GM18907 (cell line): ENCODE measurements around the gene LRRD1.
"Not testable (repeated sequence)": the region's sequence is repeated elsewhere in the genome, so short reads cannot be mapped to it uniquely, and the experiment has no call there.

Experiments used
- ATAC-seq: cut with Tn5 transposase; IDR thresholded peaks from one replicate; pipeline ENCODE4 v1.9.1; 2021; ENCODE audit warnings: mild to moderate bottlenecking, moderate library complexity; ENCODE audit not compliant: unreplicated experiment

The LRRD1 gene

GRCh38 chr7:92142791-92143190, 36.2 kb downstream of the LRRD1 start:
- not testable (repeated sequence) for ATAC-seq

- ATAC-seq: no peak
Observed at GRCh38 chr7:92141161-92141560, 37.8 kb downstream of the LRRD1 start.

- no peak for ATAC-seq
Observed at GRCh38 chr7:92137557-92137956, 41.4 kb downstream of the LRRD1 start.

GRCh38 chr7:92135052-92135889, 43.7 kb downstream of the LRRD1 start:
- ATAC-seq: no peak

GRCh38 chr7:92134271-92135051, 44.5 kb downstream of the LRRD1 start, which contains the start of gene CYP51A1:
Gene CYP51A1, minus strand, starts transcription at chr7:92134477. Its CDS starts 113 bp downstream, at chr7:92134364.
- ATAC-seq: peak; percentile 92

- peak; percentile 39 for ATAC-seq
Observed at GRCh38 chr7:92133737-92134270, 45.1 kb downstream of the LRRD1 start.

- ATAC-seq: peak; percentile 33
Observed at GRCh38 chr7:92133133-92133736, 45.7 kb downstream of the LRRD1 start.

- ATAC-seq: no peak
Observed at GRCh38 chr7:92131764-92132330, 47.1 kb downstream of the LRRD1 start.

- no peak for ATAC-seq
Observed at GRCh38 chr7:92131093-92131492, 47.8 kb downstream of the LRRD1 start.

- ATAC-seq: no peak
Observed at GRCh38 chr7:92121681-92122080, 57.3 kb downstream of the LRRD1 start.

- no peak for ATAC-seq
Observed at GRCh38 chr7:92119213-92119759, 59.7 kb downstream of the LRRD1 start.

GRCh38 chr7:92116949-92117348, 62.0 kb downstream of the LRRD1 start:
- ATAC-seq: no peak

- ATAC-seq: no peak
Observed at GRCh38 chr7:92115821-92116220, 63.1 kb downstream of the LRRD1 start.

GRCh38 chr7:92110857-92111256, 68.1 kb downstream of the LRRD1 start:
- no peak for ATAC-seq

GRCh38 chr7:92108821-92109220, 70.1 kb downstream of the LRRD1 start:
- ATAC-seq: no peak

- ATAC-seq: not testable (repeated sequence)
Observed at GRCh38 chr7:92102862-92103261, 76.1 kb downstream of the LRRD1 start.

GRCh38 chr7:92100534-92100933, 78.4 kb downstream of the LRRD1 start:
- ATAC-seq: no peak

- ATAC-seq: no peak
Observed at GRCh38 chr7:92095380-92095779, 83.6 kb downstream of the LRRD1 start.
